Measurements from ENCODE around the gene CLDN6. TPM values are rescaled to one million over a fixed set of nuclear protein-coding genes. Genes with fewer than 3 reads are reported as not detected.
A peak's percentile ranks its signal among the peaks of the same experiment; 100 is the strongest.

The CLDN6 gene
- total and polyA plus RNA-seq, 2 of the 13 experiments (the other 11 are each of a cell fraction or from before 2014, with no cell fraction given), result 5.9 to 7.6 TPM

- TF ChIP-seq ZNF296 (CRISPR knock-in tag; conservative IDR thresholded peaks at IDR 0.05) (no peak), KDM1A (CRISPR knock-in tag; IDR thresholded peaks at IDR 0.05) (no peak), RFX1 (IDR thresholded peaks at IDR 0.05) (no peak), ZNF10 (CRISPR knock-in tag; IDR thresholded peaks at IDR 0.05; ENCODE audit: borderline replicate concordance, low read depth) (no peak), KMT2A (CRISPR knock-in tag; IDR thresholded peaks at IDR 0.05) (no peak), MLXIP (CRISPR knock-in tag; IDR thresholded peaks at IDR 0.05; ENCODE audit: borderline replicate concordance) (no peak), ZNF816 (CRISPR knock-in tag; IDR thresholded peaks at IDR 0.05; ENCODE audit: borderline replicate concordance) (no peak), ZMYM2 (CRISPR knock-in tag; IDR thresholded peaks at IDR 0.05) (no peak), SMYD3 (CRISPR knock-in tag; IDR thresholded peaks at IDR 0.05) (no peak), MXD1 (CRISPR knock-in tag; IDR thresholded peaks at IDR 0.05) (no peak), MEF2D (CRISPR knock-in tag; IDR thresholded peaks at IDR 0.05) (peak; percentile 57; the same call in 1 of the 2 replicates), ZNF121 (CRISPR knock-in tag; IDR thresholded peaks at IDR 0.05) (no peak), ZNF292 (CRISPR knock-in tag; IDR thresholded peaks at IDR 0.05; ENCODE audit: borderline replicate concordance, low read depth) (no peak), GABPA (IDR thresholded peaks at IDR 0.05; ENCODE audit: low read depth, low read length) (no peak), GABPA (CRISPR knock-in tag; IDR thresholded peaks at IDR 0.05; ENCODE audit: low read depth) (0 out of 2 replicates have a peak, but pooled peaks have one; percentile 51)
- TF ChIP-seq, protein P1, sequence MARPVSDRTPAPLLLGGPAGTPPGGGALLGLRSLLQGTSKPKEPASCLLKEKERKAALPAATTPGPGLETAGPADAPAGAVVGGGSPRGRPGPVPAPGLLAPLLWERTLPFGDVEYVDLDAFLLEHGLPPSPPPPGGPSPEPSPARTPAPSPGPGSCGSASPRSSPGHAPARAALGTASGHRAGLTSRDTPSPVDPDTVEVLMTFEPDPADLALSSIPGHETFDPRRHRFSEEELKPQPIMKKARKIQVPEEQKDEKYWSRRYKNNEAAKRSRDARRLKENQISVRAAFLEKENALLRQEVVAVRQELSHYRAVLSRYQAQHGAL (CRISPR knock-in tag; IDR thresholded peaks at IDR 0.05; ENCODE audit: not compliant biosample characterization), result no peak
- TF ChIP-seq, protein P2, sequence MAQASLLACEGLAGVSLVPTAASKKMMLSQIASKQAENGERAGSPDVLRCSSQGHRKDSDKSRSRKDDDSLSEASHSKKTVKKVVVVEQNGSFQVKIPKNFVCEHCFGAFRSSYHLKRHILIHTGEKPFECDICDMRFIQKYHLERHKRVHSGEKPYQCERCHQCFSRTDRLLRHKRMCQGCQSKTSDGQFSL (CRISPR knock-in tag; IDR thresholded peaks at IDR 0.05), result no peak
- TF ChIP-seq, protein P3, sequence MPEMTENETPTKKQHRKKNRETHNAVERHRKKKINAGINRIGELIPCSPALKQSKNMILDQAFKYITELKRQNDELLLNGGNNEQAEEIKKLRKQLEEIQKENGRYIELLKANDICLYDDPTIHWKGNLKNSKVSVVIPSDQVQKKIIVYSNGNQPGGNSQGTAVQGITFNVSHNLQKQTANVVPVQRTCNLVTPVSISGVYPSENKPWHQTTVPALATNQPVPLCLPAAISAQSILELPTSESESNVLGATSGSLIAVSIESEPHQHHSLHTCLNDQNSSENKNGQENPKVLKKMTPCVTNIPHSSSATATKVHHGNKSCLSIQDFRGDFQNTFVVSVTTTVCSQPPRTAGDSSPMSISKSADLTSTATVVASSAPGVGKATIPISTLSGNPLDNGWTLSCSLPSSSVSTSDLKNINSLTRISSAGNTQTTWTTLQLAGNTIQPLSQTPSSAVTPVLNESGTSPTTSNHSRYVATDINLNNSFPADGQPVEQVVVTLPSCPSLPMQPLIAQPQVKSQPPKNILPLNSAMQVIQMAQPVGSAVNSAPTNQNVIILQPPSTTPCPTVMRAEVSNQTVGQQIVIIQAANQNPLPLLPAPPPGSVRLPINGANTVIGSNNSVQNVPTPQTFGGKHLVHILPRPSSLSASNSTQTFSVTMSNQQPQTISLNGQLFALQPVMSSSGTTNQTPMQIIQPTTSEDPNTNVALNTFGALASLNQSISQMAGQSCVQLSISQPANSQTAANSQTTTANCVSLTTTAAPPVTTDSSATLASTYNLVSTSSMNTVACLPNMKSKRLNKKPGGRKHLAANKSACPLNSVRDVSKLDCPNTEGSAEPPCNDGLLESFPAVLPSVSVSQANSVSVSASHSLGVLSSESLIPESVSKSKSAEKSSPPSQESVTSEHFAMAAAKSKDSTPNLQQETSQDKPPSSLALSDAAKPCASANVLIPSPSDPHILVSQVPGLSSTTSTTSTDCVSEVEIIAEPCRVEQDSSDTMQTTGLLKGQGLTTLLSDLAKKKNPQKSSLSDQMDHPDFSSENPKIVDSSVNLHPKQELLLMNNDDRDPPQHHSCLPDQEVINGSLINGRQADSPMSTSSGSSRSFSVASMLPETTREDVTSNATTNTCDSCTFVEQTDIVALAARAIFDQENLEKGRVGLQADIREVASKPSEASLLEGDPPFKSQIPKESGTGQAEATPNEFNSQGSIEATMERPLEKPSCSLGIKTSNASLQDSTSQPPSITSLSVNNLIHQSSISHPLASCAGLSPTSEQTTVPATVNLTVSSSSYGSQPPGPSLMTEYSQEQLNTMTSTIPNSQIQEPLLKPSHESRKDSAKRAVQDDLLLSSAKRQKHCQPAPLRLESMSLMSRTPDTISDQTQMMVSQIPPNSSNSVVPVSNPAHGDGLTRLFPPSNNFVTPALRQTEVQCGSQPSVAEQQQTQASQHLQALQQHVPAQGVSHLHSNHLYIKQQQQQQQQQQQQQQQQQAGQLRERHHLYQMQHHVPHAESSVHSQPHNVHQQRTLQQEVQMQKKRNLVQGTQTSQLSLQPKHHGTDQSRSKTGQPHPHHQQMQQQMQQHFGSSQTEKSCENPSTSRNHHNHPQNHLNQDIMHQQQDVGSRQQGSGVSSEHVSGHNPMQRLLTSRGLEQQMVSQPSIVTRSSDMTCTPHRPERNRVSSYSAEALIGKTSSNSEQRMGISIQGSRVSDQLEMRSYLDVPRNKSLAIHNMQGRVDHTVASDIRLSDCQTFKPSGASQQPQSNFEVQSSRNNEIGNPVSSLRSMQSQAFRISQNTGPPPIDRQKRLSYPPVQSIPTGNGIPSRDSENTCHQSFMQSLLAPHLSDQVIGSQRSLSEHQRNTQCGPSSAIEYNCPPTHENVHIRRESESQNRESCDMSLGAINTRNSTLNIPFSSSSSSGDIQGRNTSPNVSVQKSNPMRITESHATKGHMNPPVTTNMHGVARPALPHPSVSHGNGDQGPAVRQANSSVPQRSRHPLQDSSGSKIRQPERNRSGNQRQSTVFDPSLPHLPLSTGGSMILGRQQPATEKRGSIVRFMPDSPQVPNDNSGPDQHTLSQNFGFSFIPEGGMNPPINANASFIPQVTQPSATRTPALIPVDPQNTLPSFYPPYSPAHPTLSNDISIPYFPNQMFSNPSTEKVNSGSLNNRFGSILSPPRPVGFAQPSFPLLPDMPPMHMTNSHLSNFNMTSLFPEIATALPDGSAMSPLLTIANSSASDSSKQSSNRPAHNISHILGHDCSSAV (CRISPR knock-in tag; IDR thresholded peaks at IDR 0.05; ENCODE audit: borderline replicate concordance), result no peak
Observed at GRCh38 chr16:3003582-3004270, 14.3 kb downstream of the CLDN6 start (continued).
